Measurements from ENCODE around the gene ADAT2. TPM values are rescaled to one million over a fixed set of nuclear protein-coding genes. Genes with fewer than 3 reads are reported as not detected.

The ADAT2 gene
- 4.9 and 7.5 TPM in 2 replicates for total RNA-seq

GRCh38 chr6:143450453-143451371 is at the start of gene ADAT2, which contains the start of gene PEX3:
ADAT2 (minus strand) TSS chr6:143450695; CDS start chr6:143450658, 37 bp downstream.
PEX3 (plus strand) TSS chr6:143450805; CDS start chr6:143451043, 238 bp downstream.

Other genes starting within 250 kb of the ADAT2 start
- 12.8 and 17.7 TPM in 2 replicates for gene PEX3, start 110 bp upstream of the ADAT2 start, total RNA-seq
- 17.4 and 31.8 TPM in 2 replicates for gene FUCA2, start 61.0 kb upstream of the ADAT2 start, total RNA-seq
- gene PHACTR2, start 227.3 kb upstream of the ADAT2 start, total RNA-seq = 16.1 and 24.6 TPM in 2 replicates